SK-N-SH treated with all-trans-retinoic acid at 6 μM for 48 hours (cell line): Measurements from ENCODE around the gene SDCCAG8.

Experiments
- ATAC-seq: fragments of 200-7000 bp; cut with Tn5 transposase; 3 replicates; pipeline ENCODE4 v1.9.1; 2020; ENCODE audit warnings: mild to moderate bottlenecking, moderate library complexity
- BACH2 ChIP-seq: fragments of 250-450 bp; sonication (Bioruptor Pico); IDR thresholded peaks from 2 replicates; pipeline ENCODE4 v1.9.0; 2021; ENCODE audit warnings: mild to moderate bottlenecking, borderline replicate concordance
- CSDC2 ChIP-seq: fragments of 250-450 bp; sonication (Bioruptor Pico); IDR thresholded peaks from 2 replicates; pipeline ENCODE4 v1.5.0; 2020; ENCODE audit warnings: mild to moderate bottlenecking, moderate library complexity
- ESRRG ChIP-seq: fragments of 250-450 bp; sonication (Bioruptor Pico); IDR thresholded peaks from 2 replicates; pipeline ENCODE4 v1.6.1; 2021; ENCODE audit warnings: mild to moderate bottlenecking
- GLIS3 ChIP-seq: fragments of 250-450 bp; sonication (Bioruptor Pico); IDR thresholded peaks from 2 replicates; pipeline ENCODE4 v1.5.0; 2020; ENCODE audit warnings: mild to moderate bottlenecking, moderate library complexity
- ISL1 ChIP-seq: fragments of 250-450 bp; sonication (Bioruptor Pico); IDR thresholded peaks from 2 replicates; pipeline ENCODE4 v2.1.2; 2022; ENCODE audit warnings: mild to moderate bottlenecking, moderate library complexity
- OSR1 ChIP-seq: fragments of 250-450 bp; sonication (Bioruptor Pico); IDR thresholded peaks from 2 replicates; pipeline ENCODE4 v1.8.0; 2022; ENCODE audit warnings: moderate library complexity, mild to moderate bottlenecking, inconsistent platforms
- PATZ1 ChIP-seq: fragments of 250-450 bp; sonication (Bioruptor Pico); IDR thresholded peaks from 2 replicates; pipeline ENCODE4 v1.8.0; 2020; ENCODE audit warnings: mild to moderate bottlenecking, moderate library complexity, borderline replicate concordance
- POU6F1 ChIP-seq: fragments of 250-450 bp; sonication (Bioruptor Pico); IDR thresholded peaks from 2 replicates; pipeline ENCODE4 v1.8.0; 2021; ENCODE audit warnings: low read depth, mild to moderate bottlenecking, moderate library complexity, borderline replicate concordance
- PPARA ChIP-seq: fragments of 250-450 bp; sonication (Bioruptor Pico); IDR thresholded peaks from 2 replicates; pipeline ENCODE4 v1.5.0; 2020; ENCODE audit warnings: mild to moderate bottlenecking, borderline replicate concordance
- RARB ChIP-seq: fragments of 250-450 bp; sonication (Bioruptor Pico); IDR thresholded peaks from 2 replicates; pipeline ENCODE4 v1.8.0; 2021; ENCODE audit warnings: mild to moderate bottlenecking, moderate library complexity
- SNAI2 ChIP-seq: fragments of 250-450 bp; sonication (Bioruptor Pico); IDR thresholded peaks from 2 replicates; pipeline ENCODE4 v1.5.0; 2020; ENCODE audit warnings: mild to moderate bottlenecking, moderate library complexity
- TCF4 ChIP-seq: fragments of 250-450 bp; sonication (Bioruptor Pico); IDR thresholded peaks from 2 replicates; pipeline ENCODE4 v1.8.0; 2021; ENCODE audit warnings: mild to moderate bottlenecking, moderate library complexity, borderline replicate concordance
- TOX ChIP-seq: fragments of 250-450 bp; sonication (Bioruptor Pico); IDR thresholded peaks from 2 replicates; pipeline ENCODE4 v1.8.0; 2021; ENCODE audit warnings: mild to moderate bottlenecking, moderate library complexity, borderline replicate concordance
- ZFP30 ChIP-seq: fragments of 450-650 bp; formaldehyde crosslinking; IDR thresholded peaks from 2 replicates; pipeline ENCODE4 v1.5.0; 2022; ENCODE audit warnings: mild to moderate bottlenecking, moderate library complexity
- ZNF565 ChIP-seq: fragments of 450-650 bp; formaldehyde crosslinking; conservative IDR thresholded peaks from 2 replicates; pipeline ENCODE4 v1.5.0; 2020; ENCODE audit warnings: low read depth, mild to moderate bottlenecking, moderate library complexity
- ZNF70 ChIP-seq: fragments of 450-650 bp; formaldehyde crosslinking; IDR thresholded peaks from 2 replicates; pipeline ENCODE4 v1.5.0; 2020; ENCODE audit warnings: mild to moderate bottlenecking, moderate library complexity
- ZNF8 ChIP-seq: fragments of 450-650 bp; formaldehyde crosslinking; IDR thresholded peaks from 2 replicates; pipeline ENCODE4 v1.5.0; 2020; ENCODE audit warnings: mild to moderate bottlenecking, moderate library complexity

The SDCCAG8 gene

GRCh38 chr1:243396876-243397275 is 141.0 kb downstream of the SDCCAG8 start (continued):
- TF ChIP-seq PATZ1 (CRISPR knock-in tag): no peak

GRCh38 chr1:243397613-243398321 is 141.9 kb downstream of the SDCCAG8 start:
- no peak for TF ChIP-seq ZNF8
- TF ChIP-seq BACH2: no peak
- ATAC-seq: no peak

- no peak for ATAC-seq
- TF ChIP-seq ZNF565 (no peak), ESRRG (CRISPR knock-in tag) (no peak), CSDC2 (CRISPR knock-in tag) (no peak), GLIS3 (CRISPR knock-in tag) (no peak), TCF4 (CRISPR knock-in tag) (no peak), POU6F1 (CRISPR knock-in tag) (no peak), ZNF70 (CRISPR knock-in tag) (no peak), OSR1 (CRISPR knock-in tag) (no peak), PPARA (CRISPR knock-in tag) (no peak), ZNF8 (no peak), ZFP30 (CRISPR knock-in tag) (no peak)
Observed at GRCh38 chr1:243399561-243400155, 143.8 kb downstream of the SDCCAG8 start.

- TF ChIP-seq CSDC2 (CRISPR knock-in tag) (no peak), SNAI2 (CRISPR knock-in tag) (no peak), GLIS3 (CRISPR knock-in tag) (no peak), ZNF70 (CRISPR knock-in tag) (no peak), ZNF565 (no peak), OSR1 (CRISPR knock-in tag) (no peak), ZNF8 (no peak), TCF4 (CRISPR knock-in tag) (no peak), RARB (CRISPR knock-in tag) (no peak), ISL1 (no peak)
- no peak for ATAC-seq
Observed at GRCh38 chr1:243402868-243403267, 147.0 kb downstream of the SDCCAG8 start.

DNA sequence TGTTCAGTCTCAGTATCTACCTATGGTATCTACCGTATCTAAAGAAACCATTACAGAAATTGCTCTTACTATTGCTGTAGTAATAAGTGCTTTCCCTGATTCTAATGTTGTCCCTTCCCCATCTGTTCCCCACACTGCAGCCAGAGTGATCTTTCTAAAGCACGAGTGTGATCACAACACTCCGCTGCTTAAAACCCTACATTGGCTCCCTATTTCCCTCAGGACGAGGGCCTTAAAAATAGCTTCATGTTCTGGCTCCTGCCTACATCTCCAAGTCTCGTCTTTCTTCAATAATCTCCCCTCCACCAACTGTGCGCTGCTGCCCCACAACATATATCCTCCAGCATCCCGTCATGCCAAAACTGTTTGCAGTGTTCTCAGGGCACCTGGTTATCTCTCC is 150.6 kb downstream of the SDCCAG8 start:
- TF ChIP-seq CSDC2 (CRISPR knock-in tag): no peak
- TF ChIP-seq BACH2: no peak
- no peak for TF ChIP-seq GLIS3 (CRISPR knock-in tag)
- TF ChIP-seq OSR1 (CRISPR knock-in tag): no peak
- ATAC-seq: no peak

GRCh38 chr1:243407284-243408018 is 151.6 kb downstream of the SDCCAG8 start:
- TF ChIP-seq ZNF70 (CRISPR knock-in tag) (no peak), TOX (CRISPR knock-in tag) (peak; percentile 73; the same call in 1 of the 2 replicates)
- ATAC-seq: peak; percentile 80

- no peak for TF ChIP-seq ZNF70 (CRISPR knock-in tag)
- TF ChIP-seq, all 23 proteins: peak for 0
- ATAC-seq: no peak
Observed at GRCh38 chr1:243408479-243408878, 152.6 kb downstream of the SDCCAG8 start.
